HepG2 (cell line): Measurements from ENCODE around the gene SCYL1. TPM values are rescaled to one million over a fixed set of nuclear protein-coding genes. Genes with fewer than 3 reads are reported as not detected.

Experiments
- ATF7-NPFF ChIP-seq: sonication (generic); formaldehyde crosslinking; IDR thresholded peaks from 2 replicates; pipeline ENCODE4 v1.8.1; 2023; ENCODE audit warnings: mild to moderate bottlenecking, low read depth, missing genetic modification reagents, moderate library complexity
- MEF2D ChIP-seq: sonication (generic); formaldehyde crosslinking; IDR thresholded peaks from 2 replicates; pipeline ENCODE4 v1.5.1; 2020; ENCODE audit warnings: mild to moderate bottlenecking, missing genetic modification reagents
- MNT ChIP-seq: fragments of 450-650 bp; IDR thresholded peaks from 2 replicates; pipeline ENCODE4 v1.6.1; 2016
- MTF2 ChIP-seq: sonication (generic); formaldehyde crosslinking; IDR thresholded peaks from 2 replicates; pipeline ENCODE4 v1.5.0; 2020; ENCODE audit warnings: missing genetic modification reagents, borderline replicate concordance
- NRL ChIP-seq: sonication (generic); formaldehyde crosslinking; IDR thresholded peaks from 2 replicates; pipeline ENCODE4 v1.5.0; 2020; ENCODE audit warnings: missing genetic modification reagents, mild to moderate bottlenecking, moderate library complexity, borderline replicate concordance
- PRDM4 ChIP-seq: sonication (generic); formaldehyde crosslinking; IDR thresholded peaks from 2 replicates; pipeline ENCODE4 v1.9.0; 2021; ENCODE audit warnings: missing genetic modification reagents, borderline replicate concordance
- SMAD9 ChIP-seq: sonication (generic); formaldehyde crosslinking; IDR thresholded peaks from 2 replicates; pipeline ENCODE4 v1.5.1; 2020; ENCODE audit warnings: mild to moderate bottlenecking, missing genetic modification reagents
- TEAD3 ChIP-seq: optimal IDR thresholded peaks from 2 replicates; pipeline ENCODE3; 2016; ENCODE audit warnings: borderline replicate concordance
- TEF ChIP-seq: sonication (generic); formaldehyde crosslinking; IDR thresholded peaks from 2 replicates; pipeline ENCODE4 v1.5.0; 2020; ENCODE audit warnings: missing genetic modification reagents
- ZBTB20 ChIP-seq: sonication (generic); formaldehyde crosslinking; IDR thresholded peaks from 2 replicates; pipeline ENCODE4 v1.8.1; 2023; ENCODE audit warnings: missing genetic modification reagents, low read depth, mild to moderate bottlenecking, borderline replicate concordance
- ZBTB7A ChIP-seq: sonication (generic); formaldehyde crosslinking; IDR thresholded peaks from 2 replicates; pipeline ENCODE4 v1.8.0; 2022; ENCODE audit warnings: mild to moderate bottlenecking, missing genetic modification reagents
- ZHX2 ChIP-seq, 2 experiments: sonication (generic) in 1 of 2; formaldehyde crosslinking in 1 of 2; IDR thresholded peaks; 2 replicates each; pipeline versions ENCODE4 v1.6.1 to v1.9.0; 2014 to 2022; ENCODE audit warnings: antibody characterized with exemption in 1 of 2, borderline replicate concordance in 1 of 2, inconsistent platforms in 1 of 2, low read depth in 1 of 2, missing genetic modification reagents in 1 of 2
- ZNF326 ChIP-seq: sonication (generic); formaldehyde crosslinking; IDR thresholded peaks from 2 replicates; pipeline ENCODE4 v1.4.0; 2020; ENCODE audit warnings: missing genetic modification reagents, borderline replicate concordance
- ZNF468 ChIP-seq: sonication (generic); formaldehyde crosslinking; IDR thresholded peaks from 2 replicates; pipeline ENCODE4 v1.8.0; 2022; ENCODE audit warnings: mild to moderate bottlenecking, moderate library complexity, missing genetic modification reagents
- ZNF549 ChIP-seq: sonication (generic); formaldehyde crosslinking; IDR thresholded peaks from 2 replicates; pipeline ENCODE4 v1.5.0; 2020; ENCODE audit warnings: missing genetic modification reagents
- polyA plus RNA-seq, 8 experiments: library from polyadenylated mRNA; depleted of rRNA in 3 of 8; stranded (reverse) in 7 of 8; unstranded in 1 of 8; fragments of >200 nt; fragmentation: Illumina TruSeq in 4 of 8; extraction: Trizol in 4 of 8; gene quantifications; 2 replicates each; pipeline versions ENCODE4 v1.2.1 to v1.2.3, GENCODE V29; 2011 to 2016; ENCODE audit warnings: low read depth in 4 of 8, missing spikeins in 1 of 8, mixed read lengths in 1 of 8; ENCODE audit not compliant: insufficient read depth in 1 of 8
- total RNA-seq, 5 experiments: library from RNA; depleted of rRNA; stranded (reverse); fragments of >200 nt; fragmentation: Illumina TruSeq; extraction: Trizol; gene quantifications; 2 replicates each; pipeline ENCODE4 v1.2.3, GENCODE V29; 2016; ENCODE audit warnings: low read depth in 1 of 5

SCYL1 gene
- total and polyA plus RNA-seq, 2 of the 13 experiments (the other 11 are each of a cell fraction or from before 2014, with no cell fraction given): 65.9 to 103 TPM

GRCh38 chr11:65477149-65477965 is 47.5 kb upstream of the SCYL1 start (continued):
- no peak for TF ChIP-seq ZNF468 (CRISPR knock-in tag)
- TF ChIP-seq PRDM4: no peak
- peak; percentile 26; the same call in 1 of the 2 replicates for TF ChIP-seq MNT
- TF ChIP-seq ZBTB7A (CRISPR knock-in tag): 0 out of 2 replicates have a peak, but pooled peaks have one; percentile 50
- TF ChIP-seq ZBTB20 (CRISPR knock-in tag): no peak
- TF ChIP-seq TEAD3 (CRISPR knock-in tag): peak; percentile 38
- TF ChIP-seq ATF7-NPFF (CRISPR knock-in tag): peak; percentile 66
- 0 out of 2 replicates have a peak, but pooled peaks have one; percentile 22 for TF ChIP-seq SMAD9
- peak; percentile 78; the same call in 1 of the 2 replicates for TF ChIP-seq NRL (CRISPR knock-in tag)
- no peak for TF ChIP-seq MTF2
- TF ChIP-seq TEF: no peak
- TF ChIP-seq MEF2D (CRISPR knock-in tag): peak; percentile 7; the same call in 1 of the 2 replicates
- TF ChIP-seq ZNF326: no peak
- no peak; the same call in 1 of the 2 replicates for TF ChIP-seq ZHX2 (IDR thresholded peaks at IDR 0.05; ENCODE audit: low read depth)
- TF ChIP-seq ZHX2 (CRISPR knock-in tag; IDR thresholded peaks at IDR 0.05; ENCODE audit: borderline replicate concordance): no peak
- TF ChIP-seq ZNF549 (CRISPR knock-in tag): no peak
